ENCODE measurements around the gene GHRH.

GHRH gene

DNA sequence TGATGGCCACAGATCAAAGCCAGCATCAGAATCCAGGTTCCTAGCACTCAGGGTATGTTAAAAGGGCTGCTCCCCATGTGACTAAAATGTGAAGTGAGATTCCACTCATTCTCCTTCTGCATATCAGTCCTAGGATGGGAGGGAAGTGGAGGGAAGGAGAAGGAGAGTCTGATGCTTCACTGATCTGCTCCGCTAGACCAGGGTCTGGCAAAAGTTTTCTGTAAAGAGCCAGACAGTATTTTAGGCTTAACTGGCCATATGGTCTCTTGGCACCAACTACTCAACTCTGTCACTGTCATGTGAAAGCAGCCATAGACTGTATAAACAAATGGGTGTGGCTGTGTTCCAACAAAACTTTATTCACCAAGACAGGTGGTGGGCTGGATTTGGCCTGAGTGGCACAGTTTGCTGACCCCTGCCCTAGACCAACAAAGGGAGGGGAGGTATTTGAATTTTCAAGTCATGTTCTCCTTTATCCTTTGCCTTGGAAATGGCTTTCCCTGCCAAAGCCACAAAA, 22.6 kb downstream of the GHRH start:
- no peak for DNase-seq (ENCODE audit: low read depth in 1 of 2, low spot score in 1 of 2)

DNA sequence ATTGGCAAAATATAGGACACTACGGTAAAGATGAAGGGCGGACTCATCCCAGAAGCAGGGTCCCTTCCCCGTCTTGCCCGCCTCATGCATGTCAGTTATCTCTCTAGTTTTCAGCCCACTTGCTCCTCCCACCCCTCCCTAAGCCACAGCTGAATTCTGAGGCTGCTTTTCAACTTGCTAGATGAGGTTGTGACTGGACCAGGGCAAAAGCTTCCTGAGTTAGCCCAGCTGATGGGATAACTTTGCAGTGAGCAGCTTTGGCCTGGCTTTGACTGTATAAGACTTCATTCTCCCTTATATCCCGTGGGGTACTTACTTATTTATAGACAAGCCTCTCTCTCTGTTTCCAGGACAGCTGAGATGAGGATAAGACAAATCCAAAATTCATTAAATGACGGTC, 23.2 kb downstream of the GHRH start:
- DNase-seq (ENCODE audit: low read depth in 1 of 2, low spot score in 1 of 2) = no peak

- no peak for DNase-seq (ENCODE audit: low read depth in 1 of 2, low spot score in 1 of 2)
Measured at GRCh38 chr20:37237656-37238055, 24.0 kb downstream of the GHRH start.

DNA sequence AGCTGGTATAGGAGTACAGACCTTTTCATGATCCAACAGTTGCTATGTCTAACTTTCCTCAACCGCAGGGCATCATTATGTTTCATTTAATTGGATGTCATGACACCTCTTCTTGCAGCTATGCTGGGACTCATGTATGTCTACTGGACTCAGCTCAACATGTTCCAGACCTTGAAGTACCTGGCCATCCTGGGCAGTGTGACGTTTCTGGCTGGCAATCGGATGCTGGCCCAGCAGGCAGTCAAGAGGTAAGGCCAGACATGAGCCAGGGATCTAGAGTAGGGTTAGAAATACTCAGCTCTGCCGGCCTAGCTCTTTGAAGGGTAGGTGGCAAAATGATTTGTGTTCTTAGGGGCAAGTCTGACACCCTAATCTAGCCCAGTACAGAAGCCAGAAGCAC, 25.2 kb downstream of the GHRH start:
- no peak for DNase-seq (ENCODE audit: low read depth in 1 of 2, low spot score in 1 of 2)

- DNase-seq (ENCODE audit: low read depth in 1 of 2, low spot score in 1 of 2) = no peak
Measured at GRCh38 chr20:37235065-37235464, 26.5 kb downstream of the GHRH start.

DNA sequence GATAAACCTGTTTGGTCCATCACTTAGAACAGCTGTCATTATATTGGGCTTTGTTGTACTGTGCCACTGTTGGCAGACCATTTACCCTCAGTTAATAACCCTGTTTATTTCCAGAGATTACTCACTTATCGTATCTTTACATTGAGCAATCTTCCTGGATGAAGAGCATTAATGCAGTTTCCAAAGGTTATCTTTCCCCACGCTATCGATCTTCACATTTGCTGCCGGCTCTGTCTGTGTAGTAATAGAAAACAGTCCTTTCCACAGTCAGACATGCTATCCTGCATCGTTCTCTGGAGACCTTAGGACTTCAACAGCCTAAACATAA, 27.4 kb downstream of the GHRH start:
- no peak for DNase-seq (ENCODE audit: low read depth in 1 of 2, low spot score in 1 of 2)

GRCh38 chr20:37233548-37234253, 27.9 kb downstream of the GHRH start:
- DNase-seq (ENCODE audit: low read depth in 1 of 2, low spot score in 1 of 2) = no peak

DNA sequence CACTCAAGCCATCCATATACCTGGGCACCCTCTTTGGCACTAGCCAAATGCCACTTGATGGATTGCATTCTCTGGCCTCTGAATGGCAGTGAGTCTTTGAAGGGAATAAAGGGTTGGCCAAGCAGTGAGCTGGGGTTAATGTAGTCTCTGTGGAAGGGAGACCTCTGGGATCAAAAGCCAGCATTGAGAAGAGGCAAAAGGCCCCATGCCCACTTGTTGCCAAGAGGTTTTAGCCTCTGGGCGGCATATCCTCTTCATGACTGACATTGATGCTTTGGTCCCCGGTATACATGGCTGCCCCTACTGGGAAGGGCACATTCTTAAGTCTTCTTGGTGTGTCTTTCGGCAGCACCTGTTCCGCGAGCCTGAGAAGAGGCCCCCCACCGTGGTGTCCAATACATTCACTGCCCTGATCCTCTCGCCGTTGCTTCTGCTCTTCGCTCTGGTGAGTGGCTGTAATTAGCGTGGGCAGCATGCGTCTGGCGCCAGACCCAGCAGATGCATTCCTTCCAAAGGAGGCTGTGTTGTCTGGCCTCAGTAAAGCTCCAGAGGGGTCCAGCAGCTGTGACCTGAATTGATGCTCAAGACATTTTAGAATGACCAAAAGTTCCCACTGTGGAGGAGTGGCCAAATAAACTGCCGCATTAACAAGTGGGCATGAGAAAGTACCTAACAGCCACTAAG, 29.5 kb downstream of the GHRH start:
- no peak for DNase-seq (ENCODE audit: low read depth in 1 of 2, low spot score in 1 of 2)

DNA sequence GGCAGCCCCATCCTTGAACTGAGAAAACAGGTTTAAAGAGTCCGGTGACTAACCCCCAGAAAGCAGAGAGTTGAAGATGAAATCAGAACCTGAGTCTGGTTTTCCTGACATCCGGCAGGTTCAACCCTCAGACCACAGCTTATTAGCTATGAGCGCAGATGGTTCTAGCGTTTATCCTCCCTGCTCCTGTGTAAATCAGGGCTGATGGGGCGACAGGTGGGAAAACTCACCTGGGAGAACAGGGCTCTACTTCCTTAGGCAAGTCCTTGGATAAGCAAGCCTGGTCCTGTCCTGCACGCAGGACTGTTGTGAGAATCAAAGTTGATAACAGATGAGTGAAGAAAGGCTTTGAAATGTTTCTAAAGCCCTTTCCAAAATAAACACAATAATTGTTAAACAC, 31.4 kb downstream of the GHRH start:
- DNase-seq (ENCODE audit: low read depth in 1 of 2, low spot score in 1 of 2) = no peak

DNA sequence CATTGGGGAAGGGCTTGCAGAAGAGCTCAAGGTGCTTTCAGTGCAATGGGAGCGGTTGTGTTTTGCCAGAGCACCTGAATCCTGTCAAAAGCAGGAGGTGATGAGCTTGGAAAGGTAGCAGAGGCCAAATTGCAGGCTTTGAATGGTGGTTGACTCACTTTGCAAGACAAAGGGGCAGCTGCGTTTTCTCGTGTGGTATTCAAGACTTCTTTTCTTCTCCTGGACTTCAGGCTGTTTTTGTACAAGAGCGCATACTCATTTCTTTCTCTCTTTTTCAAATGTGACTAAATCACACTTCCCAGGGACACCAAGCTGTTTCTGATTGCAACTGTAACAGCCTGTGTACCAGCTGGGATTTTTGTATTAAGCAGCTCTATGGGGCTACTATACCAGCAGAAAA, 32.3 kb downstream of the GHRH start:
- no peak for DNase-seq (ENCODE audit: low read depth in 1 of 2, low spot score in 1 of 2)

- no peak for DNase-seq (ENCODE audit: low read depth in 1 of 2, low spot score in 1 of 2)
Measured at GRCh38 chr20:37228656-37229055, 33.0 kb downstream of the GHRH start.

- DNase-seq (ENCODE audit: low read depth in 1 of 2, low spot score in 1 of 2) = no peak
Measured at GRCh38 chr20:37228082-37228481, 33.5 kb downstream of the GHRH start.

- no peak for DNase-seq (ENCODE audit: low read depth in 1 of 2, low spot score in 1 of 2)
Measured at GRCh38 chr20:37226889-37227288, 34.7 kb downstream of the GHRH start.

- no peak for DNase-seq (ENCODE audit: low read depth in 1 of 2, low spot score in 1 of 2)
Measured at GRCh38 chr20:37225146-37225545, 36.5 kb downstream of the GHRH start.

- DNase-seq (ENCODE audit: low read depth in 1 of 2, low spot score in 1 of 2) = no peak
Measured at GRCh38 chr20:37223053-37223452, 38.6 kb downstream of the GHRH start.

GRCh38 chr20:37222086-37222485, 39.5 kb downstream of the GHRH start:
- no peak for DNase-seq (ENCODE audit: low read depth in 1 of 2, low spot score in 1 of 2)

- DNase-seq (ENCODE audit: low read depth in 1 of 2, low spot score in 1 of 2) = no peak
Measured at GRCh38 chr20:37220731-37221130, 40.9 kb downstream of the GHRH start.

DNA sequence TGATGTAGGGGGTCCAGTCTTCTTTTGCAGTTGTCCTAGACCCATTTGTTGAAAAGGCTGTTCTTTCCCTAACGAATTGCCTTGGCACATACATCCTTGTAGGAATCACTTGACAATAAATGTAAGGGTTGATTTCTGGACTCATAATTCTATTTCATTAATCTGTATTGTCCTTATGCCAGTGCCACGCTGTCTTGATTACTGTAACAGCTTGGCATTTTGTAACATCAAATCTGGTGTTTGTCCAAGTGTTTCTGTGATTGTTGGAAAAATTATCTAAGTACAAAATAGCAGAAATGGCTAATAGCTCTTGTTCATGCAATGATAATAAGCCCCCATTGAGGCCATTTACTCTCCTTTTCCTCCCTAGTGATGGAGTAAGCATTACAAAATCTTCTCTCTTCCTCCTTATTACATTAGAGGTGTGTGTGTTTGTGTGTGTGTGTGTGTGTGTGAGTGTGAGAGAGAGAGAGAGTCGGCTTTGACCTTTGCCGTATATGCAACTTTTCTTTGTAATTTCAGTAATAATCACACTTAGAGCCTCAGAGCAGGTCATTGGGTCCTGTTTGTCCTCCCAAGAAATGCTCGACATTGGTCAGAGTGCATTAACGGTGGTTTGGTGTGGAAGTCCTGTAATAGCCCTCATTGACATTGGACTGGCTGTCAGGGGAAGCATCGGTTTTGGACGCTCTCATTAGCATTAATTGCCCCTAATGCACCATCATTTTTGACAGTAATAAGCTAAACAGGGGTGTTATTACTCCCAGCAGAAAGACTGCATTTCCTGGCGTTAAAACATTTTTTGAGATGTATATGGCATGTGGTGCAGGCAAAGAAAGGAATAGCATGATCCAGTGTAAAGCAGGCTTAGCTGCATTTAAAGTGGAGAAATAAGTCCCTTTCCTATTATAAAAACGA, 41.6 kb downstream of the GHRH start:
- no peak for DNase-seq (ENCODE audit: low read depth in 1 of 2, low spot score in 1 of 2)

DNA sequence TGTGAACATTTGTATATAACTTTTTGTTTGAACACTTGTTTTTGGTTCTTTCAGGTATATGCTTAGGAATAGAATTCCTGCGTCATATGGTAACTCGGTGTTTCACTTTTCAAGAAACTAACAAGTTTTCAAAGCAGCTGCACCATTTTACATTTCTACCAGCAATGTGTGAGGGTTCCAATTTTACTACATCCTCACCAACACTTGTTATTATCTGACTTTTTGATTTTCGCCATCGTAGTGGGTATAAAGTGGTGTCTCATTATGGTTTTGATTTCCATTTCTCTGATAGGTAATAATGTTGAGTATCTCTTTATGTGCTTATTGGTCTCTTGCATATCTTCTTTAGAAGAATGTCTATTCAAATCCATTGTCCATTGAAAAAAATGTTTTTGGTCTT, 42.6 kb downstream of the GHRH start:
- DNase-seq (ENCODE audit: low read depth in 1 of 2, low spot score in 1 of 2) = no peak

DNA sequence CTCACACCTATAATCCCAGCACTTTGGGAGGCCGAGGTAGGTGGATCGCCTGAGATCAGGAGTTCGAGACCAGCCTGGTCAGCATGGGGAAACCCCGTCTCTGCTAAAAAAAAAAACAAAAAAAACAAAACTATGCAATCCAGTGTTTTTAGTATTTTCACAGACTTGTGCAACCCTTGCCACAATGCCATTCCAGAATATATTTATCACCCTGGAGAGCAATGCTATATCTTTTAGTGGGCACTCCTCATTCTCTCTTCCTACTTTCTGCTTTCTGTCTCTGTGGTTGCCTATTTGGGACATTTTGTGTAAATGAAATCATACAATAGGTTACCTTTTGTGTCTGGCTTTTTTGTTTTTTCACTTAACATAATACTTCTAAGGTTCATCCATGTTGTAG, 43.2 kb downstream of the GHRH start:
- DNase-seq (ENCODE audit: low read depth in 1 of 2, low spot score in 1 of 2) = no peak

DNA sequence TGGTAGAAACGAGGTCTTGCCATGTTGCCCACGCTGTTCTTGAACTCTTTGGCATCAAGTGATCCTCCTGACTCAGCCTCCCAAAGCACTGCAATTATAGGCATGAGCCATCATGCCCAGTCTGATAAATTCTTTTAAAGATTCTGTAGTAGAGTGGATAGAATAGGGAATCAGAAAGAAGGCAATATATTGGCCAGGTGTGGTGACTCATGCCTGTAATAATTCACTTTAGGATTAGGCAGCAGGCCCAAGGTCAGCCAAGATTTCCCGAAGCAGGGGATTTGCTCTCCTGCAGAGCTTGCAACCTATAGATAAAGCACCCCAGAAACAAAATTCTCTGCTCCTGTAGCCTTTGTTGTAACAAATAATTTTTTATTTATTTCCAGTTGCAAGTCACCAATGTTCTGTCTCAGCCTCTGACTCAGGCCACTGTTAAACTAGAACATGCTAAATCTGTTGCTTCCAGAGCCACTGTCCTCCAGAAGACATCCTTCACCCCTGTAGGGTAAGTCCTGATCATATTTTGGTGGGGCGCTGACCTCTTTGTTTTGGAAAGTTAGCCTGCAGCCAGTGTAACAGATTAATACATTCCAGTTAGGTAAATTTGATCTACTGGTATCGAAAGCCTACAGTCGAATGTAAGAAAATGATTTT, 51.8 kb downstream of the GHRH start:
- no peak for DNase-seq (ENCODE audit: low read depth in 1 of 2, low spot score in 1 of 2)
